Measurements from ENCODE around the gene SHD. TPM values are rescaled to one million over a fixed set of nuclear protein-coding genes. Genes with fewer than 3 reads are reported as not detected.
"Not testable (repeated sequence)": the region's sequence is repeated elsewhere in the genome, so short reads cannot be mapped to it uniquely, and the experiment has no call there.

The SHD gene
- total RNA-seq, 1 experiment from 2014 or later: 0.46 TPM

DNA sequence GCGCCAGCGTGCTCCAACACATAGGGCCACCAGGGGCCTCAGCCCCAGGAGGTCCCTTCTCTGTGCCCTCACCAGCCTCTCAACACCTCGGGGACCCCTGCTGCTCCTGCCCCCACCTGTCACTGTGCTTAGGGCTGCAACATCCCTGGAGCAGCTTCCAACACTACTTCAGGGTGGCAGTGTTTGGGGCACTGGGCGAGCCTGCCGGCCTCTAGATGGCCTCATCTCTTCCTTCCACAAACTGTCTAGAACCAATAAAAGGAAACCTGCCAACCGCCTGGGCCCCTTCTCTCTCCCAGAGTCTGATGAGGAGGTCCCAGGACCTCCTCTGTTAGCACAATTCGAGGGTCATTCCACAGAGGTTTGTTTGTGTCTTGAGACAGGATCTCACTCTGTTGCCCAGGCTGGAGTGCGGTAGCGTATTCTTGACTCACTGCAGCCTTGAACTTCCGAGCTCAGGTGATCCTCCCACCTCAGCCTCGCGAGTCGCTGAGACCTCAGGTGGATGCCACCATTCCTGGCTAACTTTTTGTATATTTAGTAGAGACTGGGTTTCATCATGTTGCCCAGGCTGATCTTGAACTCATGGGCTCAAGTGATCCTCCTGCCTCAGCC lies 10.1 kb upstream of the SHD start:
- ChIA-PET POLR2A (no interaction called here), CTCF (interaction anchor here (0.5 kb wide), 1 partner anchor 132 kb away, joined by 3 read pairs; no protein-coding TSS in a partner anchor)
- DNase-seq (ENCODE audit: low read depth, low spot score): no peak
- no peaks in the 10 kb centered on the region for H3K9me3 ChIP-seq (ENCODE audit: control insufficient read depth, insufficient read depth, low read depth, low read length)
- no peaks in the 10 kb centered on the region for H3K27me3 ChIP-seq (ENCODE audit: control insufficient read depth, insufficient read depth, low read length)
- H3K4me3 ChIP-seq (ENCODE audit: low read depth in 2 of 2, low read length in 2 of 2): no peak overlapping the region
- in situ Hi-C loops (cut with HindIII; ENCODE audit: low pct_unique_long_range_greater_than_20kb, low sequenced_read_pairs): no loop called here
- TF ChIP-seq CTCF (IDR thresholded peaks at IDR 0.05): no peak
- TF ChIP-seq TCF7L2 (IDR thresholded peaks at IDR 0.05; ENCODE audit: low read depth, low read length): no peak
- no peak for TF ChIP-seq SIN3A (IDR thresholded peaks at IDR 0.05; ENCODE audit: borderline replicate concordance, insufficient read depth, low read depth, low read length)
- TF ChIP-seq REST (IDR thresholded peaks at IDR 0.05; ENCODE audit: insufficient read depth in 1 of 2, low read depth in 2 of 2, low read length in 1 of 2): no peak
- no peak for TF ChIP-seq POLR2AphosphoS5 (IDR thresholded peaks at IDR 0.05; ENCODE audit: low read depth, low read length)
- H3K36me3 ChIP-seq (ENCODE audit: control insufficient read depth, insufficient read depth, low read length): no peaks in the 10 kb centered on the region
- no TSS peak for BruUV-seq (replicated peaks)
- intact Hi-C loops (cut with micrococcal nuclease; ENCODE audit: unreplicated experiment): no loop called here
- no peak overlapping the region for H3K27ac ChIP-seq (ENCODE audit: low read length)
- ATAC-seq: no peak
- no peaks in the 10 kb centered on the region for H3K4me1 ChIP-seq (ENCODE audit: control insufficient read depth, insufficient read depth, low read length)

GRCh38 chr19:4272894-4273293 lies 6.2 kb upstream of the SHD start:
- ChIA-PET CTCF (no interaction called here), POLR2A (no interaction called here)
- Histone ChIP-seq H3K27ac (ENCODE audit: low read length) (no peak overlapping the region), H3K27me3 (ENCODE audit: control insufficient read depth, insufficient read depth, low read length) (no peaks in the 10 kb centered on the region), H3K9me3 (ENCODE audit: control insufficient read depth, insufficient read depth, low read depth, low read length) (no peaks in the 10 kb centered on the region), H3K4me1 (ENCODE audit: control insufficient read depth, insufficient read depth, low read length) (no peaks in the 10 kb centered on the region), H3K4me3 (ENCODE audit: low read depth in 2 of 2, low read length in 2 of 2) (no peak overlapping the region), H3K36me3 (ENCODE audit: control insufficient read depth, insufficient read depth, low read length) (no peaks in the 10 kb centered on the region)
- in situ Hi-C loops (cut with HindIII; ENCODE audit: low pct_unique_long_range_greater_than_20kb, low sequenced_read_pairs): no loop called here
- intact Hi-C loops (cut with micrococcal nuclease; ENCODE audit: unreplicated experiment): no loop called here
- TF ChIP-seq CTCF (IDR thresholded peaks at IDR 0.05) (no peak), TCF7L2 (IDR thresholded peaks at IDR 0.05; ENCODE audit: low read depth, low read length) (no peak), REST (IDR thresholded peaks at IDR 0.05; ENCODE audit: insufficient read depth in 1 of 2, low read depth in 2 of 2, low read length in 1 of 2) (no peak), SIN3A (IDR thresholded peaks at IDR 0.05; ENCODE audit: borderline replicate concordance, insufficient read depth, low read depth, low read length) (no peak), POLR2AphosphoS5 (IDR thresholded peaks at IDR 0.05; ENCODE audit: low read depth, low read length) (no peak)
- no peak for DNase-seq (ENCODE audit: low read depth, low spot score)
- ATAC-seq: no peak
- no TSS peak for BruUV-seq (replicated peaks)

- CTCF ChIA-PET; ATAC-seq; in situ Hi-C loops (cut with HindIII; ENCODE audit: low pct_unique_long_range_greater_than_20kb, low sequenced_read_pairs); H3K4me1 ChIP-seq (ENCODE audit: control insufficient read depth, insufficient read depth, low read length); H3K9me3 ChIP-seq (ENCODE audit: control insufficient read depth, insufficient read depth, low read depth, low read length); H3K27me3 ChIP-seq (ENCODE audit: control insufficient read depth, insufficient read depth, low read length); DNase-seq (ENCODE audit: low read depth, low spot score); H3K36me3 ChIP-seq (ENCODE audit: control insufficient read depth, insufficient read depth, low read length); BruUV-seq (replicated peaks); H3K4me3 ChIP-seq (ENCODE audit: low read depth in 2 of 2, low read length in 2 of 2); H3K27ac ChIP-seq (ENCODE audit: low read length); intact Hi-C loops (cut with micrococcal nuclease; ENCODE audit: unreplicated experiment): not testable (repeated sequence)
- POLR2A ChIA-PET: interaction anchor here (0.7 kb wide), 1 partner anchor 30 kb away, joined by 3 read pairs; no protein-coding TSS in a partner anchor
Observed at GRCh38 chr19:4274321-4274686, 4.8 kb upstream of the SHD start.
